Femur (tissue), 1 donor: Measurements from ENCODE around the gene C8G.

Source experiments
- DNase-seq: peaks from one replicate; pipeline ENCODE4 v3.0.0-alpha.2; 2017

The C8G gene

DNA sequence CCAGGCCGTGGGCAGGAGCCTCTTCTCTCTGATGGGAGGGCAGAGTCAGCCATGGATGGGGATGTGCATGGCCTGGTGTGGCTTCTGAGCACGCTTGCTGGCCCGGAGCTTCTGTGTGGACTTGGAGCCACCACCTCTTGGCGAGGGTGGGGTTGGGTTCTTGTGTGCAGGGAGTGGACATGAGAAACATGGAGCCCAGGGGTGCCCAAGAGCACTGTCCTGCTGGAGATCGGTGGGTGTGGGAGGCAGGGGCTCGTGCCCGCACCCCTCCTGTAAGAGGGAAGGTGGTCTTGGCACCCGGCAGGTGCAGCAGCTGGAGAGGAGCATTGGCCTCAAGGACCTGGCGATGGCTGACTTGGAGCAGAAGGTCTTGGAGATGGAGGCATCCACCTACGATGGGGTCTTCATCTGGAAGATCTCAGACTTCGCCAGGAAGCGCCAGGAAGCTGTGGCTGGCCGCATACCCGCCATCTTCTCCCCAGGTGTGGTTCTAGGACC lies 24.3 kb upstream of the C8G start:
- no peak for DNase-seq

DNA sequence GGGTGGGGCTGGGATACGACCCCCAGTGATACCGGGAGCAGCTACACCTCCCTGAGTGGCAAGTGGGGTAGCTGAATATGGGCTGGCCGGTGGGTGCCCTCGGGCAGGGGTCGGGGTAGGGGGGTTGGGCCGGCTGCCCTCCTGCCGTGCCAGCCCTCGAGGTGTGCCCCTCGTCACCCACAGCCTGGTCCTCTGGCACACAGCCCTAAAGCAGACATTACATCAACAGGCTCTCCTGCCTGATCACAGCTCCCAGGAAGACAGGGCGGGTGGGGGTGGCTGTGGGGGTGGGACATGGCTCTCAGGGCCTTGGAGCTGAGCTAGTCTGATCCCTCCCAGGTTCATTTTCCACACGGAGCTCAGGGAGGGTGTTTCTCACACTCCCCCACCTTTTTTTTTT lies 23.7 kb upstream of the C8G start:
- DNase-seq = no peak

DNA sequence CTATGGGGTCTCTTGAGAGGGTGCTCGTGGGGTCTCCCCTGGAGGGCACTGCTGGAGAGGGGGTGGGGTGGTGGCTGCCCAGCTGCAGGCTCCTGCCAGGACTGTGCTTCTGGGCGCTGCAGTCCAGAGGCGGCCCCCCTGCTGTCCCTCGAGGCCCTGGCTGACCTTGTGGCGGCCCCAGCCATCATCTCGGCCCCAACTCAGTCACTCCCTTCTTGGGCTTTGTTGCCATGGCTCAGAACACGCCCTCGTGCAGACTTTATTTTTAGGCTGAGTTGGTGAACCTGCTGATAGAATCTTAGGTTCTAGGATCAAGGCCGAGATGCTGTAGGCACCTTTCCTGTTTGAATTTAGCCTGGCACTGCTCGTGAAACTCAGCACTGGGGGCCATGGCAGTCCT lies 23.3 kb upstream of the C8G start:
- no peak for DNase-seq

- DNase-seq = no peak
Measured at GRCh38 chr9:136922540-136922939, 22.5 kb upstream of the C8G start.

DNA sequence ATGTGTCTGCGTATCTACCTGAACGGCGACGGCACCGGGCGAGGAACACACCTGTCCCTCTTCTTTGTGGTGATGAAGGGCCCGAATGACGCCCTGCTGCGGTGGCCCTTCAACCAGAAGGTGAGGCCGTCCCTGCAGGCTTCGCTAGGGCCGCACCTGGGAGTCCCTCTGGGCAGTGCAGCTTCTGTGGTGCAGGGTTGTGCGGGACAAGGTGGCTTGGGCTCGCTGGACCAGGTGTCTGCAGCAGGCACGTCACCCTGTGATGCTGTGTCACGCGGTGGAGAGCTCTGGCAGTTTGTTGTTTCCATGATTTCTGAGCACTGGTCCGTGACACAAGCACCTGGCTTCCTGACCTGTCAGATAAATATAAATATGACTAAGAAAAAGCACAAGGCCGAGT lies 21.2 kb upstream of the C8G start:
- no peak for DNase-seq

- DNase-seq = peak; percentile 23
Measured at GRCh38 chr9:136925414-136926153, 19.5 kb upstream of the C8G start.

GRCh38 chr9:136926154-136926704 lies 18.8 kb upstream of the C8G start:
- no peak for DNase-seq

GRCh38 chr9:136926749-136927148 lies 18.3 kb upstream of the C8G start:
- no peak for DNase-seq

DNA sequence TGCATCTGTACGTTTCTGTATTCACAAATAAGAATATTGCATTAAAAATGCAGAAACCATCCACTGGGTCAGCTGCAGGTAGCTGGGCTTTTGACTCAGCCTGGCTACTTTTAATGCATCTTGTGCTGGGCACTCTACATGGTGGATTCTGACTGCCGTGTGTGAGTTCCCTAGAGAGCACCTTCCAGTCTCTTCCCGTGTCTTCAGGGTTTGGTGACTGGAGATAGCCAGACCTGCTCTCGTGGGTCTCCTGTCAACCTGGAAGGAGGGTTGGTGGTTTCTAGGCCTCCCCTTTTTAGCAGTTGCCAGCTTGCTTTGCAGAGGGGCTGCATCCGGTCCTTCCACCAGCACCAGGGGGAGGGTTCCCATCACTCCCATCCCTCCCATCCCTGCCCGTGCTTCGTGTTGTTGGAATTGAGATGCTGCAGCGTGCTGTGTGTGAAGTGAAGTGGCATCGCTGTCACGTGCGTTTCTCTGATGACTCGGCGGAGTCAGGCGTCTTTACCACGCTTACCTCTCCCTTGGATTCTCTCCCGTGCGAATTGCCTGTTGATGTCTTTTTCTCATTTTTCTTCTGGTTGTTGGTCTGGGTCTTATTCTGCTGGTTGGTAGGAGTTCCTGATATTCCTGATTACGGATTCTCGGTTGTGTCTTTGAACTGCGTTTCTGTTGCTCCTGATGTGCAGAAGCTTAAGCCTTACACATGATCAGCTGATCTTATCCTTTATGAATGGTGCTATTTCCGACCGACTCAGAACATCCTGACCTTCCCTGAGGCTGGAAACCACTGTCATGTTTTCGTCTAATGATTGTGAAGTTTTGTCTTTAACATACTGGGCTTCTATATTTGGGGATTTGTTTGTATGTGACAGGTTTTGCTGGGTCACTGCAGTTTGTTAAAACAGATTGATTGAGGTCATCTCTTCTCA lies 17.4 kb upstream of the C8G start:
- DNase-seq = peak; percentile 10

DNA sequence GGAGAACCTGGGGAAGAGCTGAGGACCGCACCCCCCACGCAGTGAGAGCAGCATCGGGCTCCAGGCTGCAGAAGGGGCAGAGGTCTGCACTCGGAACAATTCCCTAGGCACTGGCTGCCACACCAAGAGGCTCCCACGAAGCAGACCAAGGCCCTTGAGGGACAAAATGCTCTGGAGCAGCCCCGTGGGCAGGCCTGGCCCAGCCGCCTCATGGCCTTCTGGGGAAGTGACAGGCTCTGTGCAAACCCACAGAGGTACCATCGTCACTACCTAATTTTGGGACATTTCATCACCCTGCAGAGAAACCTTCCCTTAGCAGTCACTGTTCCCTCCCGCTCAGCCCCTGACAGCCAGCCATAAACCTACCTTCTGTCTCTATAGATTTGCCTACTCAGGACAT lies 16.5 kb upstream of the C8G start:
- peak; percentile 16 for DNase-seq

GRCh38 chr9:136930014-136930413 lies 15.0 kb upstream of the C8G start:
- no peak for DNase-seq

DNA sequence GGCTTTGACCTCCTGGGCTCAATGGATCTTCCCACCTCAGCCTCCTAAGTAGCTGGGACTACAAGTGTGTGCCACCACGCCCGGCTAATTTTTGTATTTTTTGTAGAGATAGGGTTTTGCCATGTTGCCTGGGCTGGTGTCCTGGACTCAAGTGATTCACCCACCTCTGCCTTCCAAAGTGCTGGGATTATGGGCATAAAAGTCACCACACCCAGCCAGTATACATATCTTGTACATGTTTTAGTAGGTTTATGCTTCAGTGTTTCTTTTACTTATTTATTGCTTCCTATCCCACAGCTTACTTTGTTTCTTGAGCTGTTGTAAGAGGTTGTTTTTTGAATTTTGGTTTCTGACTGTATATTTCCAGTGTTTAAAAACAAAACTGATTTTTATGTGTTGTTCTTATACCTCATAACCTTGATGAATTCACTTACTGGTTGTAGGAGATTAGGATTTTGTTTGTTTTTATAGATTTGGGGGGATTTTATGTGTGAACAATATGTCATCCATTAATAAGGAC lies 13.4 kb upstream of the C8G start:
- DNase-seq = no peak

DNA sequence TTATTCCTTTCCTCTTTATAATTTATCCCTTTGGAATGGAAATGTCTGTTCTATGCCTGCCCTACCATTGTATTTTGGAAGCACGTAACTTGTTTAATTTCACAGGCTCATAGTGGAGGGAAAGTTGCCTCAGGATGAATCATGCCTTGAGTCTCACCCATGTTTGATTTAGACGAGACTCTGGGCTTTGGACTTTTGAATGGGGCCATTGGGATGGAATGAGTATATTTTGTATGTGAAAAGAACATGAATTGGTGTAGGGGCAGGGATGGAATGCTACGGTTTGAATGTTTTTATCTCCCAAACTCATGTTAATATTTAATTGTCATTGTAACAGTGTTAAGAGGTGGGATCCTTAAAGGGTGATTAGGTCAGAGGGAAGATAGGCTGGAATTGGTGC lies 10.8 kb upstream of the C8G start:
- no peak for DNase-seq

DNA sequence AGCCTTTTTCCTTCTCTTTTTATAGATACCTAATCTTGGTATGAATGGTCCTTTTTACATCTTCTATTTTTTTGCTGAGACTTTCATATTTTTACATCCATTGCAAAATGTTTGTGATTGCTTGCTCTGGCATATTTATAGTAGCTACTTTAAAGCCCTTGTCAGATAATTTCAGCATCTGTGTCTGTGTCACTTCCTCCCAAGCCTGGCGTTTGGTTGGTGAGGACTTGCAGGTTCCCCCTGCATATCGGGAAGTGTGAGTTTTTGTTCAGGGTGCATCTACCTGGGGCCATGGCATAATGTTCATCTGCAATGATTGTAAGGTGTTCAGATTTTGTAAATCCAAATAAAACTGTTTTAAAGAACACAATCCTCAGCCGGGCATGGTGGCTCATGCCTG lies 9.4 kb upstream of the C8G start:
- DNase-seq = no peak

GRCh38 chr9:136936645-136937170 lies 8.3 kb upstream of the C8G start:
- DNase-seq = no peak

GRCh38 chr9:136937186-136938001 lies 7.6 kb upstream of the C8G start:
- DNase-seq = peak; percentile 14

DNA sequence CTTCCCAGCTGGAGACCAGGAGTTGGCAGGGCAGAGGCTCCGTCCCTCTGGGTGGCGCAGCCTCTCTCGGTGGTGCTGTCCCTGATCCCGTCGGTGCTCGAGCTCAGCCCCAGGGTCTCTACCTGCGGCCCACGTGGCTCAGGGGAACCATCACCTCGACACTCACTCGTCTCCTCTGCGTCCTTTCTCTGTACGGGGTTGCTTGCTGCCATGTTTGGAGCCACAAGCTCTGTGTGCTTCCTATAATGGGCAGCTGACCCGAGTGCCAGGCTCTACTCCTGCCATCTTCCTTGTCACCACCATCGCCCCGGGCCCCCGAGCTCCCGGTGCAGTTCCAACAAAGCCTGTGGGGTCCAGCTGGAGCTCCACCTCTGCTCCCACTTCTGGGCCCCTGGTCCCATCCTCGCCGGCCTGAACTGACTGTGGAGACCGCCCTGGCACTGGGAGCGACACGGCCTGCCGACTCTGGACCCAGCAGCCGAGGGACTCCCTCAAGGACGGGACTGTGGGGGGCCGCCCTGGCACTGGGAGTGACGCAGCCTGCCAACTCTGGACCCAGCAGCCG lies 5.5 kb upstream of the C8G start:
- DNase-seq = no peak

DNA sequence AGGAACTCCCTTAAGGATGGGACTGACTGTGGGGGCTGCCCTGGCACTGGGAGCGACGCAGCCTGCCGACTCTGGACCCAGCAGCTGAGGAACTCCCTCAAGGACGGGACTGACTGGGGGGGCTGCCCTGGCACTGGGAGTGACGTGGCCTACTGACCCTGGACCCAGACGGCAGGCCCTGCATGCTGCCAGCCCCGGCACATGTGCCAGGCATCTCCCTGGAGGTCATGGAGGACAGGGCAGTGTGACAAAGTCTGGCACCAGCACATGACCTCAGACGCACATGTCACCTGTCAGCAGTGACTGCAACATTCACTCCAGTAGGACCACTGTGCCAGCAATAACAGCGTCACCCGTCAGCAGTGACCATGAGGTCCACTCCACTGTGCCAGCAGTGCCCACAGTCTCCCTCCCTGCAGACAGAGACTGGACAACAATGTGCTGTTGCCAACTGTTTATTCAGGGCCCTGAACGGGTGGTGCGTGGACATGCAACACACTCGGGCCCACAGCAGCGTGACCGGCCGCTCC lies 5.0 kb upstream of the C8G start:
- DNase-seq = no peak

DNA sequence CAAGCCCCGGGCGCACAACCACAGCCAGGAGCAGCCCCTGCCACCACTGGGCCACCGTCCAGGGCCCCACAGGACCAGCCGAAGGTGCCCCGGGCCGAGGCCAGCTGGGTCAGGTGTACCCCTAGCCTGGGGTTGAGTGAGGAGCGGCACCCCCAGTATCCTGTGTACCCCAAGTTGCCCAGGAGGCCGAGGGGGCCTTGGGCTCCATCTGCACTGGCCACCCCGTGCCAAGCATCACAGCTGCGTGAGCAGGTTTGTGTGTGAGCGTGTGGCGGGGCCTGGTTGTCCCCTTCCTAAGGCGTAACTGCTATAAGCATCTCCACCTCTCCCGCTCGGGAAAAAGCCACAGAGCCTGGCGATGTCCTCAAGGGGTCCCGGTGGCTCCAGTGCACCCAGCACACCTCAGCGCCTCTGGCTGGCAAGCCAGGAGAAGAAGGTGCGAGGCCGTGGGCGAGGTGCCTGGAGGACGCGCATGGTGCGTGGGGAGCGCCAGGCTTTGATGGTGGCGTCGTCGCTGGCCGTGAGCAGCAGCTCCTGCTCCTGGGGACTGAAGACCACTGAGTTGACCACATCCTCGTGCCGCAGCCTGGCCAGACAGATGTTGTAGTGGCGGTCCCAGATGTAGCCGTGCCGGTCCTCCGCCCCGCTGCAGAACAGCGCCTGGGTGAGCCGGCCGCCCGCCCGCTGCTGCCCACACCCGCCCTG lies 4.4 kb upstream of the C8G start:
- no peak for DNase-seq

GRCh38 chr9:136941231-136942111 lies 3.6 kb upstream of the C8G start:
- no peak for DNase-seq
